Thyroid gland (tissue), 4 donors: ENCODE data around the gene LRRC4C. TPM values are rescaled to one million over a fixed set of nuclear protein-coding genes. Genes with fewer than 3 reads are reported as not detected.

ENCODE experiments used
- DNase-seq, 2 donors: peaks; one replicate each; pipeline ENCODE4 v3.0.0-alpha.2; 2019
- H3K27ac ChIP-seq, 3 donors: fragments of 200-600 bp; sonication (generic); 1 replicate in 2 of 3; 2 replicates in 1 of 3; pipeline ENCODE4 v1.5.1; 2016 to 2019; ENCODE audit warnings: mild to moderate bottlenecking in 1 of 3, moderate library complexity in 1 of 3
- H3K27me3 ChIP-seq: fragments of 200-600 bp; sonication (generic); one replicate; pipeline ENCODE4 v1.5.1; 2019
- H3K36me3 ChIP-seq, 2 donors: fragments of 200-600 bp; sonication (generic); one replicate each; pipeline ENCODE4 v1.5.1; 2016 to 2019
- H3K4me1 ChIP-seq, 2 donors: fragments of 200-600 bp; sonication (generic); one replicate each; pipeline ENCODE4 v1.5.1; 2017 to 2019
- H3K4me3 ChIP-seq, 3 donors: fragments of 200-600 bp; sonication (generic); replicated peaks in 1 of 3; 1 replicate in 2 of 3; 2 replicates in 1 of 3; pipeline ENCODE4 v1.5.1; 2016; ENCODE audit warnings: mild to moderate bottlenecking in 1 of 3
- H3K9me3 ChIP-seq: fragments of 200-600 bp; sonication (generic); one replicate; pipeline ENCODE4 v1.5.1; 2017
- CTCF ChIP-seq, 6 experiments: fragments of 200-600 bp in 3 of 6; fragments of 450-650 bp in 3 of 6; sonication (generic) in 3 of 6; IDR thresholded peaks; one replicate each; pipeline ENCODE4 v1.5.1; 2016 to 2019; ENCODE audit warnings: antibody characterized with exemption in 6 of 6, mild to moderate bottlenecking in 2 of 6, inconsistent platforms in 1 of 6, moderate library complexity in 1 of 6
- POLR2A ChIP-seq, 2 donors: fragments of 450-650 bp; IDR thresholded peaks; one replicate each; pipeline ENCODE4 v1.6.1; 2017; ENCODE audit warnings: antibody characterized with exemption in 2 of 2, mild to moderate bottlenecking in 2 of 2, moderate library complexity in 1 of 2
- WGBS, 2 donors: methylation state at CpG; one replicate each; pipeline ENCODE4 v1.1.5; 2017; 5-methylcytosine and 5-hydroxymethylcytosine counted together
- intact Hi-C: fragments of 100-400 bp; cut with DNase I; formaldehyde crosslinking; loops from one replicate; pipeline ENCODE4 v1.15.1; 2023
- total RNA-seq, 4 donors: library from RNA; depleted of rRNA; stranded (reverse); fragments of >200 nt; gene quantifications; one replicate each; pipeline ENCODE4 v1.2.3, GENCODE V29; 2016

Gene LRRC4C
- total RNA-seq, 4 donors from 2014 or later: 4.6 to 13.9 (median 7.8) TPM

- H3K9me3 ChIP-seq: no peaks in the 10 kb centered on the region
- intact Hi-C loops: no loop called here
- 66 to 80% methylated on average over 3 of the region's 3 CpGs for WGBS, 2 donors
- TF ChIP-seq CTCF (IDR thresholded peaks at IDR 0.05) (no peak), POLR2A (IDR thresholded peaks at IDR 0.05) (no peak)
- H3K27ac ChIP-seq: no peak overlapping the region
- H3K4me1 ChIP-seq: no peaks in the 10 kb centered on the region
- H3K36me3 ChIP-seq: no peaks in the 10 kb centered on the region
- no peak for DNase-seq
- H3K4me3 ChIP-seq: no peak overlapping the region
- H3K27me3 ChIP-seq: no peaks in the 10 kb centered on the region
Observed at GRCh38 chr11:40679276-40679675, 780.2 kb downstream of the LRRC4C start.

GRCh38 chr11:40647295-40647694 lies 812.2 kb downstream of the LRRC4C start:
- Histone ChIP-seq H3K9me3 (no peaks in the 10 kb centered on the region), H3K36me3 (no peaks in the 10 kb centered on the region), H3K4me1 (no peaks in the 10 kb centered on the region), H3K4me3 (no peak overlapping the region), H3K27ac (no peak overlapping the region), H3K27me3 (no peaks in the 10 kb centered on the region)
- no peak for DNase-seq
- 90 to 95% methylated on average over 2 of the region's 2 CpGs for WGBS, 2 donors
- intact Hi-C loops: no loop called here
- TF ChIP-seq POLR2A (IDR thresholded peaks at IDR 0.05): no peak
- TF ChIP-seq CTCF (IDR thresholded peaks at IDR 0.05): no peak

- no peaks in the 10 kb centered on the region for H3K27me3 ChIP-seq
- no peak for TF ChIP-seq POLR2A (IDR thresholded peaks at IDR 0.05)
- no peak for TF ChIP-seq CTCF (IDR thresholded peaks at IDR 0.05)
- no peaks in the 10 kb centered on the region for H3K4me1 ChIP-seq
- no peaks in the 10 kb centered on the region for H3K36me3 ChIP-seq
- no peak for DNase-seq
- no peak overlapping the region for H3K27ac ChIP-seq
- no peak overlapping the region for H3K4me3 ChIP-seq
- 73 to 78% methylated on average over 1 of the region's 1 CpG for WGBS, 2 donors
- intact Hi-C loops: no loop called here
- no peaks in the 10 kb centered on the region for H3K9me3 ChIP-seq
Observed at GRCh38 chr11:40642284-40642683, 817.2 kb downstream of the LRRC4C start.

- H3K27me3 ChIP-seq: no peaks in the 10 kb centered on the region
- H3K9me3 ChIP-seq: no peaks in the 10 kb centered on the region
- H3K36me3 ChIP-seq: no peaks in the 10 kb centered on the region
- no peaks in the 10 kb centered on the region for H3K4me1 ChIP-seq
- TF ChIP-seq CTCF (IDR thresholded peaks at IDR 0.05) (no peak), POLR2A (IDR thresholded peaks at IDR 0.05) (no peak)
- no peak overlapping the region for H3K4me3 ChIP-seq
- no peak for DNase-seq
- intact Hi-C loops: no loop called here
- H3K27ac ChIP-seq: no peak overlapping the region
- 63 to 74% methylated on average over 3 of the region's 3 CpGs for WGBS, 2 donors
Observed at GRCh38 chr11:40619654-40620053, 839.8 kb downstream of the LRRC4C start.

- H3K27me3 ChIP-seq: no peaks in the 10 kb centered on the region
- TF ChIP-seq POLR2A (IDR thresholded peaks at IDR 0.05): no peak
- TF ChIP-seq CTCF (IDR thresholded peaks at IDR 0.05): no peak
- intact Hi-C loops: no loop called here
- DNase-seq: no peak
- H3K27ac ChIP-seq: no peak overlapping the region
- no peaks in the 10 kb centered on the region for H3K36me3 ChIP-seq
- 87 to 90% methylated on average over 3 of the region's 3 CpGs for WGBS, 2 donors
- no peak overlapping the region for H3K4me3 ChIP-seq
- no peaks in the 10 kb centered on the region for H3K4me1 ChIP-seq
- no peaks in the 10 kb centered on the region for H3K9me3 ChIP-seq
Observed at GRCh38 chr11:40606800-40607199, 852.7 kb downstream of the LRRC4C start.
